Panc1 (cell line): ENCODE measurements around the gene CDCA4. TPM values are rescaled to one million over a fixed set of nuclear protein-coding genes. Genes with fewer than 3 reads are reported as not detected.

ENCODE experiments used
- ATAC-seq: fragments of 200-7000 bp; cut with Tn5 transposase; 2 replicates; pipeline ENCODE4 v1.9.1; 2020; ENCODE audit warnings: mild to moderate bottlenecking, moderate library complexity
- BruUV-seq: library from RNA; stranded (reverse); fragments of 400-500 nt; replicated peaks from 2 replicates; lab custom pipeline; 2021; lab: Mats Ljungman, UMichigan
- CTCF ChIA-PET: fragments of 300-600 bp; sonication (Branson Sonifier 250); formaldehyde crosslinking; loops from one replicate; lab custom pipeline; 2022; ENCODE audit warnings: antibody characterized with exemption; lab: Charles Lee
- POLR2A ChIA-PET: fragments of 300-600 bp; sonication (Branson Sonifier 250); formaldehyde crosslinking; loops from one replicate; lab custom pipeline; 2022; ENCODE audit warnings: antibody characterized with exemption; lab: Charles Lee
- DNase-seq: peaks from one replicate; pipeline ENCODE4 v3.0.0-alpha.2; 2010; ENCODE audit warnings: low read depth, low spot score
- H3K27ac ChIP-seq: 2 replicates; pipeline ENCODE4 v1.5.1; 2011; ENCODE audit warnings: mild to moderate bottlenecking, low read length, inconsistent platforms
- H3K27me3 ChIP-seq: fragments of 200-500 bp; sonication (Bioruptor generic); 2 replicates; pipeline ENCODE4 v1.6.0; 2014; ENCODE audit warnings: low read length, inconsistent platforms; ENCODE audit not compliant: control insufficient read depth, insufficient read depth
- H3K36me3 ChIP-seq: fragments of 200-500 bp; sonication (Bioruptor generic); 2 replicates; pipeline ENCODE4 v1.5.1; 2014; ENCODE audit warnings: inconsistent platforms, mild to moderate bottlenecking, low read length, moderate library complexity; ENCODE audit not compliant: control insufficient read depth, insufficient read depth
- H3K4me1 ChIP-seq: 2 replicates; pipeline ENCODE4 v1.5.1; 2011; ENCODE audit warnings: inconsistent platforms, mild to moderate bottlenecking, low read length, moderate library complexity; ENCODE audit not compliant: control insufficient read depth, insufficient read depth
- H3K4me3 ChIP-seq, 2 experiments: 2 replicates each; pipeline ENCODE4 v1.5.1; 2011 to 2012; ENCODE audit warnings: low read depth in 2 of 2, low read length in 2 of 2, mild to moderate bottlenecking in 2 of 2, inconsistent platforms in 1 of 2, moderate library complexity in 1 of 2
- H3K9me3 ChIP-seq: fragments of 200-500 bp; sonication (Bioruptor generic); 2 replicates; pipeline ENCODE4 v1.5.1; 2014; ENCODE audit warnings: low read depth, mild to moderate bottlenecking, inconsistent platforms, low read length, moderate library complexity; ENCODE audit not compliant: control insufficient read depth, insufficient read depth
- CTCF ChIP-seq: fragments of 450-650 bp; IDR thresholded peaks from 2 replicates; pipeline ENCODE4 v1.5.1; 2017; ENCODE audit warnings: mild to moderate bottlenecking
- POLR2AphosphoS5 ChIP-seq: IDR thresholded peaks from 2 replicates; pipeline ENCODE4 v1.6.1; 2012; ENCODE audit warnings: mild to moderate bottlenecking, low read depth, low read length, moderate library complexity
- REST ChIP-seq, 2 experiments: IDR thresholded peaks; 2 replicates each; pipeline ENCODE4 v1.6.1; 2011 to 2012; ENCODE audit warnings: low read depth in 2 of 2, control low read depth in 1 of 2, low read length in 1 of 2, mild to moderate bottlenecking in 1 of 2, moderate library complexity in 1 of 2; ENCODE audit not compliant: insufficient read depth in 1 of 2
- SIN3A ChIP-seq: IDR thresholded peaks from 2 replicates; pipeline ENCODE4 v1.6.1; 2012; ENCODE audit warnings: low read depth, mild to moderate bottlenecking, low read length, moderate library complexity, borderline replicate concordance; ENCODE audit not compliant: insufficient read depth
- TCF7L2 ChIP-seq: IDR thresholded peaks from 2 replicates; pipeline ENCODE4 v1.6.1; 2011; ENCODE audit warnings: mild to moderate bottlenecking, low read depth, low read length, inconsistent platforms
- in situ Hi-C: cut with HindIII; loops from 2 replicates; pipeline ENCODE4 v1.10.0; 2016; ENCODE audit warnings: low sequenced_read_pairs, low pct_unique_long_range_greater_than_20kb
- intact Hi-C: fragments of 100-400 bp; cut with micrococcal nuclease; formaldehyde crosslinking; loops from one replicate; pipeline ENCODE4 v1.10.0; 2022; ENCODE audit not compliant: unreplicated experiment
- total RNA-seq: library from RNA; stranded (reverse); gene quantifications from one replicate; pipeline ENCODE4 v1.2.1, GENCODE V29; 2021; ENCODE audit not compliant: unreplicated experiment

The CDCA4 gene
- total RNA-seq, 1 experiment from 2014 or later: 39.9 TPM

- H3K4me3 ChIP-seq: no peak overlapping the region
- H3K9me3 ChIP-seq: no peaks in the 10 kb centered on the region
- ATAC-seq (no peak), DNase-seq (no peak)
- ChIA-PET CTCF (no interaction called here), POLR2A (no interaction called here)
- in situ Hi-C loops: no loop called here
- H3K36me3 ChIP-seq: no peaks in the 10 kb centered on the region
- H3K27me3 ChIP-seq: no peaks in the 10 kb centered on the region
- BruUV-seq: no TSS peak
- H3K27ac ChIP-seq: no peak overlapping the region
- H3K4me1 ChIP-seq: peaks cover 4% of the 10 kb centered on the region
- intact Hi-C loops: no loop called here
- TF ChIP-seq TCF7L2 (no peak), SIN3A (no peak), POLR2AphosphoS5 (no peak), CTCF (no peak), REST (IDR thresholded peaks at IDR 0.05; ENCODE audit: insufficient read depth in 1 of 2, low read depth in 2 of 2, low read length in 1 of 2) (no peak)
These were observed 10.0 kb upstream of the CDCA4 start for GRCh38 chr14:105030836-105031396.

GRCh38 chr14:105030194-105030593, 9.3 kb upstream of the CDCA4 start:
- ChIA-PET POLR2A (no interaction called here), CTCF (no interaction called here)
- Histone ChIP-seq H3K4me3 (no peak overlapping the region), H3K36me3 (no peaks in the 10 kb centered on the region), H3K27me3 (no peaks in the 10 kb centered on the region), H3K27ac (no peak overlapping the region), H3K4me1 (peaks cover 4% of the 10 kb centered on the region), H3K9me3 (no peaks in the 10 kb centered on the region)
- ATAC-seq: no peak
- TF ChIP-seq POLR2AphosphoS5 (no peak), CTCF (no peak), TCF7L2 (no peak), REST (IDR thresholded peaks at IDR 0.05; ENCODE audit: insufficient read depth in 1 of 2, low read depth in 2 of 2, low read length in 1 of 2) (no peak), SIN3A (no peak)
- DNase-seq: no peak
- no TSS peak for BruUV-seq
- intact Hi-C loops: no loop called here
- in situ Hi-C loops: no loop called here
